NCI-H446 (cell line): ENCODE results near the gene ZNHIT2.
A peak's percentile ranks its signal among the peaks of the same experiment; 100 is the strongest.

Experiments used
- DNase-seq, 2 experiments: peaks; one replicate each; lab custom pipeline; 2025; lab: John Stamatoyannopoulos, UW

The ZNHIT2 gene

GRCh38 chr11:65104628-65105027 is 12.9 kb downstream of the ZNHIT2 start:
- DNase-seq = no peak

GRCh38 chr11:65103476-65103875 is 14.0 kb downstream of the ZNHIT2 start:
- DNase-seq = no peak

GRCh38 chr11:65102142-65103095 is 15.1 kb downstream of the ZNHIT2 start:
- DNase-seq = no peak

- no peak for DNase-seq
These were observed 16.7 kb downstream of the ZNHIT2 start for GRCh38 chr11:65100674-65101350.

- no peak for DNase-seq
These were observed 20.6 kb downstream of the ZNHIT2 start for GRCh38 chr11:65096926-65097325.

GRCh38 chr11:65095974-65096806 is 21.3 kb downstream of the ZNHIT2 start, which contains the start of gene VPS51:
Gene VPS51 (plus strand): TSS chr11:65096214. CDS start chr11:65096251, 37 bp downstream.
- peak; percentile 86 to 92 for DNase-seq

- no peak for DNase-seq
These were observed 22.1 kb downstream of the ZNHIT2 start for GRCh38 chr11:65095427-65095826.

GRCh38 chr11:65090628-65091027 is 26.9 kb downstream of the ZNHIT2 start:
- DNase-seq = no peak

GRCh38 chr11:65089621-65090020 is 27.9 kb downstream of the ZNHIT2 start:
- DNase-seq = no peak

- DNase-seq = no peak
These were observed 29.7 kb downstream of the ZNHIT2 start for GRCh38 chr11:65087827-65088226.

GRCh38 chr11:65087216-65087615 is 30.3 kb downstream of the ZNHIT2 start:
- DNase-seq = no peak

GRCh38 chr11:65086809-65087208 is 30.7 kb downstream of the ZNHIT2 start:
- DNase-seq = no peak

- no peak for DNase-seq
These were observed 32.1 kb downstream of the ZNHIT2 start for GRCh38 chr11:65085446-65085845.

GRCh38 chr11:65084598-65085375 is 32.7 kb downstream of the ZNHIT2 start:
- no peak for DNase-seq

- DNase-seq = peak; percentile 96 to 97
These were observed 33.5 kb downstream of the ZNHIT2 start, which contains the start of the genes CDCA5 and ZFPL1 for GRCh38 chr11:65083834-65084597. Gene CDCA5 (minus strand): TSS chr11:65084040. CDS start chr11:65083978, 62 bp downstream. Gene ZFPL1 (plus strand): TSS chr11:65084222. CDS start chr11:65084699, 477 bp downstream.

- DNase-seq = no peak
These were observed 34.2 kb downstream of the ZNHIT2 start for GRCh38 chr11:65083134-65083833.

- no peak for DNase-seq
These were observed 38.6 kb downstream of the ZNHIT2 start for GRCh38 chr11:65078786-65079342.

GRCh38 chr11:65078151-65078550 is 39.4 kb downstream of the ZNHIT2 start:
- DNase-seq = peak in 1 of 2 experiments; percentile 18

GRCh38 chr11:65077451-65077850 is 40.0 kb downstream of the ZNHIT2 start:
- no peak for DNase-seq
